Measurements from ENCODE around the gene STIM2. TPM values are rescaled to one million over a fixed set of nuclear protein-coding genes. Genes with fewer than 3 reads are reported as not detected.

Gene STIM2
- total and polyA plus RNA-seq, 9 of the 15 experiments (the other 6 are each of a cell fraction or from before 2014, with no cell fraction given), result 7.2 to 26.8 (median 15.4) TPM

- TF ChIP-seq SRSF3 (IDR thresholded peaks at IDR 0.05; ENCODE audit: insufficient read depth, low read length) (no peak), DLX4 (CRISPR knock-in tag; IDR thresholded peaks at IDR 0.05) (no peak), POLR2G (IDR thresholded peaks at IDR 0.05; ENCODE audit: low read depth, low read length) (peak; percentile 88), TGIF2 (CRISPR knock-in tag; IDR thresholded peaks at IDR 0.05) (0 out of 2 replicates have a peak, but pooled peaks have one; percentile 63), HCFC1 (IDR thresholded peaks at IDR 0.05; ENCODE audit: low read depth, low read length) (peak; percentile 54), ZNF41 (CRISPR knock-in tag; conservative IDR thresholded peaks at IDR 0.05) (no peak), U2AF1 (optimal IDR thresholded peaks at IDR 0.05; ENCODE audit: low read depth, low read length) (no peak), ZNF316 (IDR thresholded peaks at IDR 0.05) (peak; percentile 14; the same call in 1 of the 2 replicates), ZNF217 (CRISPR knock-in tag; IDR thresholded peaks at IDR 0.05) (no peak), MAFK (IDR thresholded peaks at IDR 0.05; ENCODE audit: low read length) (no peak), ZNF639 (CRISPR knock-in tag; conservative IDR thresholded peaks at IDR 0.05 in 1 of 2, IDR thresholded peaks at IDR 0.05 in 1 of 2) (peak in 1 of 2 experiments; percentile 39; a peak in 1 of 4 replicates), ESRRA (IDR thresholded peaks at IDR 0.05; ENCODE audit: borderline replicate concordance, low read depth) (peak; percentile 50; the same call in 1 of the 2 replicates), SIN3B (IDR thresholded peaks at IDR 0.05; ENCODE audit: low read depth) (0 out of 2 replicates have a peak, but pooled peaks have one; percentile 39), ZNF384 (IDR thresholded peaks at IDR 0.05; ENCODE audit: low read depth, low read length) (0 out of 2 replicates have a peak, but pooled peaks have one; percentile 7), VEZF1 (CRISPR knock-in tag; IDR thresholded peaks at IDR 0.05) (peak; percentile 90), FOSL1 (tag; conservative IDR thresholded peaks at IDR 0.05) (0 out of 2 replicates have a peak, but pooled peaks have one; percentile 13), SMARCA4 (IDR thresholded peaks at IDR 0.05) (0 out of 2 replicates have a peak, but pooled peaks have one; percentile 10), TAF1 (IDR thresholded peaks at IDR 0.05; ENCODE audit: control insufficient read depth, extremely low read depth, insufficient read depth, low read length, severe bottlenecking) (peak; percentile 77), ESRRB (CRISPR knock-in tag; IDR thresholded peaks at IDR 0.05; ENCODE audit: borderline replicate concordance) (no peak), MTA1 (IDR thresholded peaks at IDR 0.05; ENCODE audit: borderline replicate concordance) (peak; percentile 28; the same call in 1 of the 2 replicates), ELF1 (tag; IDR thresholded peaks at IDR 0.05) (peak; percentile 82)
- TF ChIP-seq, protein P1, sequence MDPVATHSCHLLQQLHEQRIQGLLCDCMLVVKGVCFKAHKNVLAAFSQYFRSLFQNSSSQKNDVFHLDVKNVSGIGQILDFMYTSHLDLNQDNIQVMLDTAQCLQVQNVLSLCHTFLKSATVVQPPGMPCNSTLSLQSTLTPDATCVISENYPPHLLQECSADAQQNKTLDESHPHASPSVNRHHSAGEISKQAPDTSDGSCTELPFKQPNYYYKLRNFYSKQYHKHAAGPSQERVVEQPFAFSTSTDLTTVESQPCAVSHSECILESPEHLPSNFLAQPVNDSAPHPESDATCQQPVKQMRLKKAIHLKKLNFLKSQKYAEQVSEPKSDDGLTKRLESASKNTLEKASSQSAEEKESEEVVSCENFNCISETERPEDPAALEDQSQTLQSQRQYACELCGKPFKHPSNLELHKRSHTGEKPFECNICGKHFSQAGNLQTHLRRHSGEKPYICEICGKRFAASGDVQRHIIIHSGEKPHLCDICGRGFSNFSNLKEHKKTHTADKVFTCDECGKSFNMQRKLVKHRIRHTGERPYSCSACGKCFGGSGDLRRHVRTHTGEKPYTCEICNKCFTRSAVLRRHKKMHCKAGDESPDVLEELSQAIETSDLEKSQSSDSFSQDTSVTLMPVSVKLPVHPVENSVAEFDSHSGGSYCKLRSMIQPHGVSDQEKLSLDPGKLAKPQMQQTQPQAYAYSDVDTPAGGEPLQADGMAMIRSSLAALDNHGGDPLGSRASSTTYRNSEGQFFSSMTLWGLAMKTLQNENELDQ (CRISPR knock-in tag; IDR thresholded peaks at IDR 0.05; ENCODE audit: borderline replicate concordance), result no peak
Measured at GRCh38 chr4:26857278-26858034, 3.2 kb upstream of the STIM2 start (continued).

Measured in K562 (cell line).